NCI-H510A (cell line): ENCODE data around the gene TMEM221.

ENCODE experiments used
- DNase-seq: peaks from one replicate; lab custom pipeline; 2025; lab: John Stamatoyannopoulos, UW

TMEM221 gene

GRCh38 chr19:17473041-17473440 is 24.6 kb upstream of the TMEM221 start:
- no peak for DNase-seq

- DNase-seq: no peak
These were observed 23.1 kb upstream of the TMEM221 start for GRCh38 chr19:17471410-17472125.

GRCh38 chr19:17470068-17470841 is 21.8 kb upstream of the TMEM221 start, which contains the start of gene SLC27A1:
Gene SLC27A1 (plus strand): TSS chr19:17470524. CDS start chr19:17470541, 17 bp downstream.
- DNase-seq: peak; percentile 98

- DNase-seq: peak; percentile 93
These were observed 21.1 kb upstream of the TMEM221 start for GRCh38 chr19:17469481-17470067.

GRCh38 chr19:17469092-17469480 is 20.6 kb upstream of the TMEM221 start:
- DNase-seq: no peak

- no peak for DNase-seq
These were observed 20.0 kb upstream of the TMEM221 start for GRCh38 chr19:17468302-17469091.

GRCh38 chr19:17467471-17468301 is 19.2 kb upstream of the TMEM221 start:
- no peak for DNase-seq

GRCh38 chr19:17466487-17466850 is 18.0 kb upstream of the TMEM221 start:
- no peak for DNase-seq

GRCh38 chr19:17460372-17461230 is 12.1 kb upstream of the TMEM221 start, which contains the start of gene NXNL1:
Gene NXNL1 (minus strand): TSS chr19:17460926. CDS start chr19:17460869, 57 bp downstream.
- DNase-seq: no peak

GRCh38 chr19:17458970-17459369 is 10.5 kb upstream of the TMEM221 start:
- no peak for DNase-seq

GRCh38 chr19:17457616-17458015 is 9.1 kb upstream of the TMEM221 start:
- DNase-seq: no peak

GRCh38 chr19:17456127-17456526 is 7.7 kb upstream of the TMEM221 start:
- DNase-seq: no peak

- no peak for DNase-seq
These were observed 7.0 kb upstream of the TMEM221 start for GRCh38 chr19:17455308-17456123.

GRCh38 chr19:17454576-17455071 is 6.2 kb upstream of the TMEM221 start:
- DNase-seq: no peak

- DNase-seq: no peak
These were observed 3.4 kb upstream of the TMEM221 start for GRCh38 chr19:17451820-17452219.

GRCh38 chr19:17450264-17451075 is 2.0 kb upstream of the TMEM221 start:
- DNase-seq: no peak

GRCh38 chr19:17447704-17448130 is 751 bp downstream of the TMEM221 start:
- DNase-seq: no peak

GRCh38 chr19:17445526-17446165 is 2.8 kb downstream of the TMEM221 start:
- DNase-seq: no peak
